ENCODE results near the gene KRTAP10-5. TPM values are rescaled to one million over a fixed set of nuclear protein-coding genes. Genes with fewer than 3 reads are reported as not detected.

Gene KRTAP10-5
- total RNA-seq, 4 donors from 2014 or later, result not detected

DNA sequence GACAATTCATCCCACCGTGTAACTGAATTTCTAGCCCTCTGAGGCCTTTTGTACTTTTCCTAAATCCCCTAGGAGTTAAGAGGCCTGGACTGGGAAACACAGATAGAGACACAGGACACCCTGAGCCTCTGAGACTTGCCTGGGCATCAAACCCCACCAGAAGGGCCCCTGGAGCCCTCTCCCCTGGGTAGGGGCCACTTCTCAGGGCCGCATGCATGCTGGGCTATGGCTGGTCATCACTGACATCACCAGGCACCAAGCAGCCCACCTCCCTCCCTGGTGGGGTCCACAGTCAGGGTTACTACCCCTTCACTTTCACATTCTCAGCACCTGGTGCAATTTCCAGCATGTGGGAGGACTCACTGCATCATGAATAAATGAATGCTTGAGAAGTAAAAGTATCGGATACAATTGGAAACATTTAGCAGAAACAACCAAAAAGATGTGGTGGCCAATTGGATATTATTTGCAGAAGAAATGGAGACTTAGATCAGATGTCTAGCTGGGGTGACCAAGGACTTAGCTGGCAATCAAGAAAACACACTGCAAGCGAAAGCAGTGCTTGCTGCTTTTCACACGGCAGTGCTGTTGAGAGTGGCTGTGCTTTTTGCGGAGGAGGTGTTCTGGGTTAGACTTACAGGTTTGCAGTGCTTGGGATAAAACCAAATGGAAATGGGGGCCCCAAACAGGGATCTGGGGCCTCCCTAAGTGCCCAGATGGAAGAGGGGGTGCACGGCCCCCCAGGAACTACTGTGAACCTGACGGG lies 19.0 kb upstream of the KRTAP10-5 start:
- H3K4me3 ChIP-seq, result no peak overlapping the region
- intact Hi-C loops (cut with DNase I), result no loop called here
- 85% methylated on average over 8 of the region's 8 CpGs for WGBS
- H3K36me3 ChIP-seq, result no peaks in the 10 kb centered on the region
- H3K27me3 ChIP-seq, result peaks cover 0 to 53% (median 0%) of the 10 kb centered on the region in 4 donors
- TF ChIP-seq POLR2A (IDR thresholded peaks at IDR 0.05; ENCODE audit: low read depth) (no peak), EP300 (IDR thresholded peaks at IDR 0.05) (no peak), POLR2AphosphoS5 (IDR thresholded peaks at IDR 0.05) (no peak)
- TF ChIP-seq, protein P1, sequence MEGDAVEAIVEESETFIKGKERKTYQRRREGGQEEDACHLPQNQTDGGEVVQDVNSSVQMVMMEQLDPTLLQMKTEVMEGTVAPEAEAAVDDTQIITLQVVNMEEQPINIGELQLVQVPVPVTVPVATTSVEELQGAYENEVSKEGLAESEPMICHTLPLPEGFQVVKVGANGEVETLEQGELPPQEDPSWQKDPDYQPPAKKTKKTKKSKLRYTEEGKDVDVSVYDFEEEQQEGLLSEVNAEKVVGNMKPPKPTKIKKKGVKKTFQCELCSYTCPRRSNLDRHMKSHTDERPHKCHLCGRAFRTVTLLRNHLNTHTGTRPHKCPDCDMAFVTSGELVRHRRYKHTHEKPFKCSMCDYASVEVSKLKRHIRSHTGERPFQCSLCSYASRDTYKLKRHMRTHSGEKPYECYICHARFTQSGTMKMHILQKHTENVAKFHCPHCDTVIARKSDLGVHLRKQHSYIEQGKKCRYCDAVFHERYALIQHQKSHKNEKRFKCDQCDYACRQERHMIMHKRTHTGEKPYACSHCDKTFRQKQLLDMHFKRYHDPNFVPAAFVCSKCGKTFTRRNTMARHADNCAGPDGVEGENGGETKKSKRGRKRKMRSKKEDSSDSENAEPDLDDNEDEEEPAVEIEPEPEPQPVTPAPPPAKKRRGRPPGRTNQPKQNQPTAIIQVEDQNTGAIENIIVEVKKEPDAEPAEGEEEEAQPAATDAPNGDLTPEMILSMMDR (IDR thresholded peaks at IDR 0.05), result no peak
- H3K9me3 ChIP-seq, result peaks cover 0 to 8% (median 4%) of the 10 kb centered on the region in 4 donors
- peak; percentile 66 for DNase-seq (ENCODE audit: extremely low spot score)
- no peaks in the 10 kb centered on the region for H3K4me1 ChIP-seq
- H3K27ac ChIP-seq (replicated peaks in 1 of 4), result no peak overlapping the region

DNA sequence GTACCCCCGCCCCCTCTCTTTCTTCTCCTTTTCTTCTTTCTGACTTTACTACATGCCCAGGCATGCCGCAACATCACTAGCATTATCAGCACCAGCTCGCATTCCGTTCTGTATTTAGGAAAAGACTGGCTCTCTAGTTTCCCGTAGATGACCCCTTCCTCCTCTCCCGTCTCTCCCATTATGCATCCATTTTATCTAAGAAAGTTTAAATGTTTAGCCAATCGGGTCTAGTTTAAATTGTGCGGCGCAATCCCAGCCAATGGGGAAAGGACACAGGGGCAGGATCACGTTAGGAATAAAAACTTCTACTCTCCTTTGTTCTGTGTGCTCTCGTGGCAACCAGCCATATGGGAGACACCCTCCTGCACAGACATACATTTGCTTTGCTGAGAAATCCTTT lies 17.7 kb upstream of the KRTAP10-5 start:
- DNase-seq (ENCODE audit: extremely low spot score), result no peak
- intact Hi-C loops (cut with DNase I), result no loop called here
- H3K27ac ChIP-seq (replicated peaks in 1 of 4), result no peak overlapping the region
- peaks cover 0 to 46% (median 0%) of the 10 kb centered on the region in 4 donors for H3K27me3 ChIP-seq
- WGBS, result 83% methylated on average over 11 of the region's 11 CpGs
- TF ChIP-seq POLR2AphosphoS5 (IDR thresholded peaks at IDR 0.05), result no peak
- TF ChIP-seq POLR2A (IDR thresholded peaks at IDR 0.05; ENCODE audit: low read depth), result no peak
- TF ChIP-seq EP300 (IDR thresholded peaks at IDR 0.05), result no peak
- TF ChIP-seq, protein P1 (IDR thresholded peaks at IDR 0.05), result no peak
- no peaks in the 10 kb centered on the region for H3K36me3 ChIP-seq
- H3K9me3 ChIP-seq, result peaks cover 0 to 6% (median 1%) of the 10 kb centered on the region in 4 donors
- H3K4me1 ChIP-seq, result no peaks in the 10 kb centered on the region
- no peak overlapping the region for H3K4me3 ChIP-seq

DNA sequence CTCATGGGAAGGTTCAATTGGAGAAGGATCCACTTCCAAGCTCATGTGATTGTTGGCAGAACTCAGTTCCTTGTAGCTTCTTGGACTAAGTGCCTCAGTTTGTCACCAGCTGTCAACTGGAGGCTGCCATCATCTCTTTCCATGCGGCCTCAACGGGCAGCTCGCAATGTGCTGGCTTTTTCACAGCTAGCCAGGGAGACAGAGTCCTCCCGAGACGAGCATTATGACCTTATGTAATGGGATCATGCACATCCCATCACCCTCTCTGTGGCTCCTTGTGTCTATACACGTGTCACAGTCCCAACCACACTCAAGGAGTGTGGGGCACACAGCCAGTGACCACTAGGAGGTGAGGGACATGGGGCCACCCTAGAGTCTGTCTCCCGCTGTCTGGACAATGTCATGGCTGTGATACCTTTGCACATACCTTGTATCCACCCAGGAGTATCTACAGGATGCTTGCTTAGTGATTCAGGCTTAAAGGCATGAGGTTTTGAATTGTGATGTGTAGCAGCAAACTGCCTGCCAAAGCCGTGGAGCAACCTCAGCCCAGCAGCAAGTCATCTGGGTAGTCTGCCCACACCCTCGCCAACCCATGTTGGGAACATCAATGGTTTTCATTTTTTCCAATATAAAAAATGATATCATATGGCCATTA lies 15.8 kb upstream of the KRTAP10-5 start:
- H3K36me3 ChIP-seq, result no peaks in the 10 kb centered on the region
- H3K27ac ChIP-seq (replicated peaks in 1 of 4), result no peak overlapping the region
- peaks cover 0 to 6% (median 1%) of the 10 kb centered on the region in 4 donors for H3K9me3 ChIP-seq
- peaks cover 0 to 44% (median 0%) of the 10 kb centered on the region in 4 donors for H3K27me3 ChIP-seq
- peak; percentile 89 for DNase-seq (ENCODE audit: extremely low spot score)
- TF ChIP-seq POLR2AphosphoS5 (IDR thresholded peaks at IDR 0.05) (no peak), POLR2A (IDR thresholded peaks at IDR 0.05; ENCODE audit: low read depth) (no peak), EP300 (IDR thresholded peaks at IDR 0.05) (no peak)
- TF ChIP-seq, protein P1 (IDR thresholded peaks at IDR 0.05), result no peak
- 85% methylated on average over 7 of the region's 9 CpGs for WGBS
- H3K4me1 ChIP-seq, result no peaks in the 10 kb centered on the region
- intact Hi-C loops (cut with DNase I), result no loop called here
- no peak overlapping the region for H3K4me3 ChIP-seq

DNA sequence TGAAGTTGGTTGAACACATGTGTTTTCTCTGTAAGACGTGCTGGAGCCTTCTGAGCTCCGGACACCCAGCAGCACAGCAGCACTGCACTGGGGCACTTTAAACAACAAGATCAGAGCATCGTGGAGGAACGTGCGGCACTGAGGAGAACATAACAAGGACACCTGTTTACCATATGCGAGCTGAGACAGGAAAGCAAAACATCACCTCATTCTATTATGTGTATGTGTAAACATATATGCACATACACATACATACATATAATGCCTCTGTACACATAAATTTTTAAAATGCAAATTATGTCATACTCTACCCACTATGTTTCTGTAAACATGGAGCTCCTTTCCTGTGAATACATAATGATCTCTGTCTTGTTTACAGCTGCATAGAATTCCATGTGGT lies 15.1 kb upstream of the KRTAP10-5 start:
- TF ChIP-seq POLR2AphosphoS5 (IDR thresholded peaks at IDR 0.05) (no peak), EP300 (IDR thresholded peaks at IDR 0.05) (no peak), POLR2A (IDR thresholded peaks at IDR 0.05; ENCODE audit: low read depth) (no peak)
- TF ChIP-seq, protein P1 (IDR thresholded peaks at IDR 0.05), result no peak
- no peaks in the 10 kb centered on the region for H3K4me1 ChIP-seq
- no peak overlapping the region for H3K27ac ChIP-seq (replicated peaks in 1 of 4)
- peaks cover 0 to 6% (median 1%) of the 10 kb centered on the region in 4 donors for H3K9me3 ChIP-seq
- no peak overlapping the region for H3K4me3 ChIP-seq
- H3K27me3 ChIP-seq, result peaks cover 0 to 48% (median 0%) of the 10 kb centered on the region in 4 donors
- DNase-seq (ENCODE audit: extremely low spot score), result no peak
- intact Hi-C loops (cut with DNase I), result no loop called here
- H3K36me3 ChIP-seq, result no peaks in the 10 kb centered on the region
- 69% methylated on average over 4 of the region's 6 CpGs for WGBS
